ENCODE results near the gene CCDC196. TPM values are rescaled to one million over a fixed set of nuclear protein-coding genes. Genes with fewer than 3 reads are reported as not detected.

CCDC196 gene
- total RNA-seq, 1 donor from 2014 or later: not detected

DNA sequence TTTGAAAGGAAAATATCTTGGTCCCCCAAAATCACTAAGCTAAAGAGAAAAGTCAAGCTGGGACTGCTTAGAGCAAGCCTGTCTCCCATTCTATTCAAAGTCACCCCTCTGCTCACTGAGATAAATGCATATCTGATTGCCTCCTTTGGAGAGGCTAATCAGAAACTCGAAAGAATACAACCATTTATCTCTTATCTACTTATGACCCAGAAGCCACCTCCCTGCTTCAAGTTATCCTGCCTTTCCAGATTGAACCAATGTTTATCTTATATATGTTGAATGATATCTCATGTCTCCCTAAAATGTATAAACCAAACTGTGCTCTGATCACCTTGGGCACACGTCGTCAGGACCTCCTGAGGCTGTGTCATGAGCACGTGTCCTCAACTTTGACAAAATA is 14.6 kb upstream of the CCDC196 start:
- Mint-ChIP-seq H3K9me3 (ENCODE audit: low read depth) (peaks cover 16% of the 10 kb centered on the region), H3K36me3 (ENCODE audit: low read depth) (no peaks in the 10 kb centered on the region), H3K4me3 (ENCODE audit: unreplicated experiment) (no peak overlapping the region), H3K27me3 (ENCODE audit: low read depth) (no peaks in the 10 kb centered on the region), H3K27ac (ENCODE audit: unreplicated experiment) (no peak overlapping the region), H3K4me1 (ENCODE audit: low read depth) (no peaks in the 10 kb centered on the region)
- TF ChIP-seq, protein P1, sequence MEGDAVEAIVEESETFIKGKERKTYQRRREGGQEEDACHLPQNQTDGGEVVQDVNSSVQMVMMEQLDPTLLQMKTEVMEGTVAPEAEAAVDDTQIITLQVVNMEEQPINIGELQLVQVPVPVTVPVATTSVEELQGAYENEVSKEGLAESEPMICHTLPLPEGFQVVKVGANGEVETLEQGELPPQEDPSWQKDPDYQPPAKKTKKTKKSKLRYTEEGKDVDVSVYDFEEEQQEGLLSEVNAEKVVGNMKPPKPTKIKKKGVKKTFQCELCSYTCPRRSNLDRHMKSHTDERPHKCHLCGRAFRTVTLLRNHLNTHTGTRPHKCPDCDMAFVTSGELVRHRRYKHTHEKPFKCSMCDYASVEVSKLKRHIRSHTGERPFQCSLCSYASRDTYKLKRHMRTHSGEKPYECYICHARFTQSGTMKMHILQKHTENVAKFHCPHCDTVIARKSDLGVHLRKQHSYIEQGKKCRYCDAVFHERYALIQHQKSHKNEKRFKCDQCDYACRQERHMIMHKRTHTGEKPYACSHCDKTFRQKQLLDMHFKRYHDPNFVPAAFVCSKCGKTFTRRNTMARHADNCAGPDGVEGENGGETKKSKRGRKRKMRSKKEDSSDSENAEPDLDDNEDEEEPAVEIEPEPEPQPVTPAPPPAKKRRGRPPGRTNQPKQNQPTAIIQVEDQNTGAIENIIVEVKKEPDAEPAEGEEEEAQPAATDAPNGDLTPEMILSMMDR (IDR thresholded peaks at IDR 0.05): no peak
- DNase-seq (ENCODE audit: low spot score): no peak

DNA sequence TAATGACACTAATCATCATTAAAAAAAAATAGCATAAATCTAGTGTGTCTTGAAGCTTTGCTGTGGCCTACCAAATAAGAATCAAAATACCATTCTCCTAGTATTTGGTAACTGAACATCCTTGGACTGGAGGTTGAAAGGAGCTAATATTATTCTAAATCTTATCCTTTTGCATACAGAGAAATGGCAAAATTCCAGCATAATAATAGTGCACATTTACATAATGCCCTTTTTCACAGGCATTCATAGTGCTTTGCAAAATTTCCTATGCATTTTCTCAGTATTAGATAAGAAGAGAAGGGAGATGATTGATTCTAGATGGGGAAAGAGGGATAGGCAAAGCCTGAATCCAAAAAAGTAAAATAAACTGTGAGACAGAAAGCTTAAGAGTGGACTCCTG is 13.9 kb upstream of the CCDC196 start:
- Mint-ChIP-seq H3K4me3 (ENCODE audit: unreplicated experiment) (no peak overlapping the region), H3K27me3 (ENCODE audit: low read depth) (no peaks in the 10 kb centered on the region), H3K36me3 (ENCODE audit: low read depth) (no peaks in the 10 kb centered on the region), H3K9me3 (ENCODE audit: low read depth) (peaks cover 16% of the 10 kb centered on the region), H3K4me1 (ENCODE audit: low read depth) (no peaks in the 10 kb centered on the region), H3K27ac (ENCODE audit: unreplicated experiment) (no peak overlapping the region)
- TF ChIP-seq, protein P1 (IDR thresholded peaks at IDR 0.05): no peak
- no peak for DNase-seq (ENCODE audit: low spot score)

DNA sequence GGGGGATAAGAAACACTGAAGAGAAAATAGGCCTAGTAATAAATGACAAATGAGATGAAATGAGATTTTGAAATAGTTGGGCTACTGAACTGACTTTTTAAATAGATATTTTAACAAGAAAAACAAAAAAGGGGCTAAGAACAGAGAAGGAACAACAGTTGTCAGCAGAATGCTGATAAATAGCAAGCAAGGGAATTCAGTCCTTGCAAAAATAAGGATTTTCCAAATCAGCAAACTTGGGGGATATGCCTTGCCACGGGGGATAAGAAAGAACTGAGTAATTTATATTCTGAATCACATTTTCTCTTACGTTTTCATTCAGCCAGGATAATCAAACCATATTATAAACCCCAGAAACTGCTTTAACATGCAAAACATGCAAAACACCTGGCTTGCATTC is 12.9 kb upstream of the CCDC196 start:
- no peak for DNase-seq (ENCODE audit: low spot score)
- Mint-ChIP-seq H3K36me3 (ENCODE audit: low read depth) (no peaks in the 10 kb centered on the region), H3K9me3 (ENCODE audit: low read depth) (peaks cover 14% of the 10 kb centered on the region)

DNA sequence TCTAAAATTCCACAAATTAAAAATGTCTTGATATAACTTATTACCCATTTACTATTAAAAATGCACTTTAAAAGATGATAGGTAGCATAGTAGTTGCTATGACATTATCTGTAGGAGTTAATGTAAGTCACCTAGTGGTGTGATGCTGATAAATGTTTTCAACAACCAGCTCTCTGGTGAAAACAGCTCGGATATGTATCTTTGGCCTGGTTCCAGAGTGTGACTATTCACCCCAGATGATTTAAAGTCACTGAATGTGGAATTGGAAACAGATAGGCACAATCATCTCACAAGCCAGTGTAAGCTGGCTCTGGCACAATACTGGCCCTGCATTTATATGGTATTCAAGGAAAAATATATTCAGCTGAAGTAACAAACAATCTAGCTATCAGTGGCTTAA is 9.2 kb upstream of the CCDC196 start:
- no peaks in the 10 kb centered on the region for H3K36me3 Mint-ChIP-seq (ENCODE audit: low read depth)
- DNase-seq (ENCODE audit: low spot score): no peak
- TF ChIP-seq, protein P1 (IDR thresholded peaks at IDR 0.05): peak; percentile 24
- H3K9me3 Mint-ChIP-seq (ENCODE audit: low read depth): peaks cover 3% of the 10 kb centered on the region
- no peak overlapping the region for H3K4me3 Mint-ChIP-seq (ENCODE audit: unreplicated experiment)
- H3K4me1 Mint-ChIP-seq (ENCODE audit: low read depth): no peaks in the 10 kb centered on the region
- H3K27me3 Mint-ChIP-seq (ENCODE audit: low read depth): no peaks in the 10 kb centered on the region
- H3K27ac Mint-ChIP-seq (ENCODE audit: unreplicated experiment): no peak overlapping the region

More for the DNA sequence above, 12.9 kb upstream of the CCDC196 start:
- Mint-ChIP-seq H3K4me1 (ENCODE audit: low read depth) (no peaks in the 10 kb centered on the region), H3K27me3 (ENCODE audit: low read depth) (no peaks in the 10 kb centered on the region), H3K27ac (ENCODE audit: unreplicated experiment) (no peak overlapping the region), H3K4me3 (ENCODE audit: unreplicated experiment) (no peak overlapping the region)
- TF ChIP-seq, protein P1 (IDR thresholded peaks at IDR 0.05): no peak

DNA sequence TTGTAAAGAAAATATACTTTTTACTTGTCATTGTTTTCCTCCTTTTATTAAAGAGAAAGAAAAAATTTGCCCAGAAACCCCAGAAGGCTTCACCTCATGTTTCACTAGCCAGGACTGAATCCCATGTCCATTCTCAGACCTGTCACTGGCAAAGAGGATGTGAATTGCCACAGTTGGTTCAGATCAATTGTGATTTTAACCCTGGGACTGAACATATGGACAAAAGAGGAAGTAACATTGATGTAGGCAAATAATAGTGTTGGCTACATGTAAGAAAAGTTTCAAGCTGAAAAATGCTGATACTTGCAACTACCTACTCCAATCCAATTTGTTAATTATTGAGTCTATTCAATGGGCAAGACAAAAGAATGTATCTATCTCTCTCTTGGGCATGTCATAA is 8.6 kb upstream of the CCDC196 start:
- no peaks in the 10 kb centered on the region for H3K36me3 Mint-ChIP-seq (ENCODE audit: low read depth)
- no peak overlapping the region for H3K4me3 Mint-ChIP-seq (ENCODE audit: unreplicated experiment)
- no peak for DNase-seq (ENCODE audit: low spot score)
- TF ChIP-seq, protein P1 (IDR thresholded peaks at IDR 0.05): no peak
- H3K27me3 Mint-ChIP-seq (ENCODE audit: low read depth): no peaks in the 10 kb centered on the region
- no peak overlapping the region for H3K27ac Mint-ChIP-seq (ENCODE audit: unreplicated experiment)
- no peaks in the 10 kb centered on the region for H3K4me1 Mint-ChIP-seq (ENCODE audit: low read depth)
- peaks cover 3% of the 10 kb centered on the region for H3K9me3 Mint-ChIP-seq (ENCODE audit: low read depth)

Measured in chondrocyte (in vitro differentiated cells).